CD4-positive, alpha-beta T cell treated with Interleukin-21 for 1 hour (primary cell): ENCODE results near the gene FBN1.

ENCODE experiments used
- DNase-seq: peaks from one replicate; pipeline ENCODE4 v3.0.0-alpha.2; 2020

The FBN1 gene

GRCh38 chr15:48501208-48501607, 144.3 kb downstream of the FBN1 start:
- DNase-seq = no peak

GRCh38 chr15:48500595-48500994, 144.9 kb downstream of the FBN1 start:
- no peak for DNase-seq

GRCh38 chr15:48499978-48500377, 145.5 kb downstream of the FBN1 start:
- no peak for DNase-seq

- DNase-seq = no peak
Measured at GRCh38 chr15:48498828-48499227, 146.7 kb downstream of the FBN1 start.

- DNase-seq = no peak
Measured at GRCh38 chr15:48494631-48495030, 150.9 kb downstream of the FBN1 start.

- DNase-seq = no peak
Measured at GRCh38 chr15:48493763-48494225, 151.7 kb downstream of the FBN1 start.

- DNase-seq = no peak
Measured at GRCh38 chr15:48493084-48493762, 152.3 kb downstream of the FBN1 start.

GRCh38 chr15:48486228-48486627, 159.3 kb downstream of the FBN1 start:
- no peak for DNase-seq

GRCh38 chr15:48481802-48482201, 163.7 kb downstream of the FBN1 start:
- DNase-seq = no peak

- DNase-seq = no peak
Measured at GRCh38 chr15:48479751-48480150, 165.8 kb downstream of the FBN1 start.

GRCh38 chr15:48478581-48478980, 166.9 kb downstream of the FBN1 start:
- no peak for DNase-seq

- no peak for DNase-seq
Measured at GRCh38 chr15:48477795-48478360, 167.6 kb downstream of the FBN1 start.

GRCh38 chr15:48475600-48476395, 169.7 kb downstream of the FBN1 start:
- DNase-seq = no peak

- no peak for DNase-seq
Measured at GRCh38 chr15:48473667-48474066, 171.8 kb downstream of the FBN1 start.

- DNase-seq = no peak
Measured at GRCh38 chr15:48472756-48473155, 172.8 kb downstream of the FBN1 start.

- DNase-seq = no peak
Measured at GRCh38 chr15:48471073-48471472, 174.4 kb downstream of the FBN1 start.

GRCh38 chr15:48470096-48470495, 175.4 kb downstream of the FBN1 start:
- DNase-seq = no peak

GRCh38 chr15:48469681-48470080, 175.8 kb downstream of the FBN1 start:
- no peak for DNase-seq

GRCh38 chr15:48469271-48469670, 176.2 kb downstream of the FBN1 start:
- no peak for DNase-seq

- DNase-seq = no peak
Measured at GRCh38 chr15:48467801-48468200, 177.7 kb downstream of the FBN1 start.

GRCh38 chr15:48466820-48467219, 178.7 kb downstream of the FBN1 start:
- no peak for DNase-seq

GRCh38 chr15:48466079-48466478, 179.4 kb downstream of the FBN1 start:
- no peak for DNase-seq

- no peak for DNase-seq
Measured at GRCh38 chr15:48465410-48465809, 180.1 kb downstream of the FBN1 start.

- no peak for DNase-seq
Measured at GRCh38 chr15:48463366-48463880, 182.1 kb downstream of the FBN1 start.
